Measurements from ENCODE around the gene CETN2. TPM values are rescaled to one million over a fixed set of nuclear protein-coding genes. Genes with fewer than 3 reads are reported as not detected.

Gene CETN2
- total and polyA plus RNA-seq, 2 donors (not counting 3 experiments of a cell fraction or from before 2014, with no cell fraction given): 15.4 to 28.2 TPM

- Histone ChIP-seq H3K79me2 (ENCODE audit: control insufficient read depth, insufficient read depth, low read length) (peaks cover 53% of the 10 kb centered on the region), H3K4me2 (ENCODE audit: insufficient read depth, low read length) (no peak overlapping the region), H3K27me3 (ENCODE audit: control insufficient read depth in 2 of 2, insufficient read depth in 2 of 2, low read length in 2 of 2) (no peaks in the 10 kb centered on the region), H3K4me1 (ENCODE audit: control insufficient read depth, extremely low read depth, insufficient read depth, low read length) (peaks cover 8% of the 10 kb centered on the region), H3K4me3 (replicated peaks in 1 of 3; ENCODE audit: insufficient read depth in 1 of 3, low read depth in 1 of 3, low read length in 3 of 3) (no peak overlapping the region), H3K9me3 (replicated peaks; ENCODE audit: control insufficient read depth, insufficient read depth, low read length) (no peaks in the 10 kb centered on the region), H3K36me3 (ENCODE audit: control insufficient read depth in 2 of 2, extremely low read depth in 1 of 2, insufficient read depth in 2 of 2, low read length in 2 of 2) (no peaks in the 10 kb centered on the region), H3K9me1 (replicated peaks; ENCODE audit: control insufficient read depth, extremely low read depth, insufficient read depth, low read length) (no peaks in the 10 kb centered on the region), H3K27ac (ENCODE audit: insufficient read depth, low read depth, low read length) (no peak overlapping the region), H4K20me1 (replicated peaks; ENCODE audit: control insufficient read depth, extremely low read depth, insufficient read depth, low read length) (no peaks in the 10 kb centered on the region), H3K9ac (replicated peaks; ENCODE audit: extremely low read depth, insufficient read depth, low read length) (no peak overlapping the region), H2AFZ (ENCODE audit: low read depth, low read length) (no peak overlapping the region)
- intact Hi-C loops (cut with micrococcal nuclease): no loop called here
- FAIRE-seq (no peak), DNase-seq (ENCODE audit: low read depth, low spot score) (no peak)
- ChIA-PET POLR2A (no interaction called here), CTCF (no interaction called here)
- TF ChIP-seq POLR2A (IDR thresholded peaks at IDR 0.05; ENCODE audit: low read depth, low read length) (no peak), POLR2AphosphoS5 (IDR thresholded peaks at IDR 0.05; ENCODE audit: insufficient read depth, low read depth, low read length) (no peak), MAX (IDR thresholded peaks at IDR 0.05; ENCODE audit: insufficient read depth, insufficient read length) (no peak), EZH2 (IDR thresholded peaks at IDR 0.05; ENCODE audit: borderline replicate concordance, low read depth, low read length, severe bottlenecking) (no peak), MYC (IDR thresholded peaks at IDR 0.05; ENCODE audit: low read depth, low read length) (no peak)
- no TSS peak for BruUV-seq (replicated peaks)
- dilution Hi-C loops (cut with MboI; ENCODE audit: extremely low pct_ligation_motif_present, low sequenced_read_pairs): no loop called here
Observed at GRCh38 chrX:152844256-152844655, 13.7 kb upstream of the CETN2 start.

- no TSS peak for BruUV-seq (replicated peaks)
- ChIA-PET CTCF (no interaction called here), POLR2A (no interaction called here)
- DNase-seq (ENCODE audit: low read depth, low spot score): no peak
- no peak overlapping the region for H2AFZ ChIP-seq (ENCODE audit: low read depth, low read length)
- TF ChIP-seq FOS (IDR thresholded peaks at IDR 0.05; ENCODE audit: borderline replicate concordance, insufficient read depth, low read length) (no peak), GATA2 (IDR thresholded peaks at IDR 0.05; ENCODE audit: insufficient read depth, insufficient read length, low read depth, low read length) (no peak), CTCF (IDR thresholded peaks at IDR 0.05; ENCODE audit: extremely low read depth in 1 of 2, insufficient read depth in 1 of 2, low read depth in 1 of 2, low read length in 2 of 2) (no peak), MYC (IDR thresholded peaks at IDR 0.05; ENCODE audit: low read depth, low read length) (no peak), JUN (IDR thresholded peaks at IDR 0.05; ENCODE audit: borderline replicate concordance, insufficient read depth, insufficient read length, low read depth) (no peak), EZH2 (IDR thresholded peaks at IDR 0.05; ENCODE audit: borderline replicate concordance, low read depth, low read length, severe bottlenecking) (no peak), MAX (IDR thresholded peaks at IDR 0.05; ENCODE audit: insufficient read depth, insufficient read length) (no peak), POLR2AphosphoS5 (IDR thresholded peaks at IDR 0.05; ENCODE audit: insufficient read depth, low read depth, low read length) (no peak), POLR2A (IDR thresholded peaks at IDR 0.05; ENCODE audit: low read depth, low read length) (no peak)
- H3K9me1 ChIP-seq (replicated peaks; ENCODE audit: control insufficient read depth, extremely low read depth, insufficient read depth, low read length): no peaks in the 10 kb centered on the region
- FAIRE-seq: no peak
- no peaks in the 10 kb centered on the region for H3K27me3 ChIP-seq (ENCODE audit: control insufficient read depth in 2 of 2, insufficient read depth in 2 of 2, low read length in 2 of 2)
- H4K20me1 ChIP-seq (replicated peaks; ENCODE audit: control insufficient read depth, extremely low read depth, insufficient read depth, low read length): no peaks in the 10 kb centered on the region
- peaks cover 53% of the 10 kb centered on the region for H3K79me2 ChIP-seq (ENCODE audit: control insufficient read depth, insufficient read depth, low read length)
- H3K4me3 ChIP-seq (replicated peaks in 1 of 3; ENCODE audit: insufficient read depth in 1 of 3, low read depth in 1 of 3, low read length in 3 of 3): no peak overlapping the region
- H3K27ac ChIP-seq (ENCODE audit: insufficient read depth, low read depth, low read length): no peak overlapping the region
- H3K36me3 ChIP-seq (ENCODE audit: control insufficient read depth in 2 of 2, extremely low read depth in 1 of 2, insufficient read depth in 2 of 2, low read length in 2 of 2): no peaks in the 10 kb centered on the region
- H3K4me1 ChIP-seq (ENCODE audit: control insufficient read depth, extremely low read depth, insufficient read depth, low read length): peaks cover 8% of the 10 kb centered on the region
- dilution Hi-C loops (cut with MboI; ENCODE audit: extremely low pct_ligation_motif_present, low sequenced_read_pairs) (no loop called here), intact Hi-C loops (cut with micrococcal nuclease) (no loop called here)
- H3K9me3 ChIP-seq (replicated peaks; ENCODE audit: control insufficient read depth, insufficient read depth, low read length): no peaks in the 10 kb centered on the region
- no peak overlapping the region for H3K9ac ChIP-seq (replicated peaks; ENCODE audit: extremely low read depth, insufficient read depth, low read length)
- no peak overlapping the region for H3K4me2 ChIP-seq (ENCODE audit: insufficient read depth, low read length)
Observed at GRCh38 chrX:152843852-152844251, 13.3 kb upstream of the CETN2 start.
